Measurements from ENCODE around the gene ACTR5. TPM values are rescaled to one million over a fixed set of nuclear protein-coding genes. Genes with fewer than 3 reads are reported as not detected.

Gene ACTR5
- total RNA-seq, 2 experiments from 2014 or later, result 12.3 to 21.1 TPM

DNA sequence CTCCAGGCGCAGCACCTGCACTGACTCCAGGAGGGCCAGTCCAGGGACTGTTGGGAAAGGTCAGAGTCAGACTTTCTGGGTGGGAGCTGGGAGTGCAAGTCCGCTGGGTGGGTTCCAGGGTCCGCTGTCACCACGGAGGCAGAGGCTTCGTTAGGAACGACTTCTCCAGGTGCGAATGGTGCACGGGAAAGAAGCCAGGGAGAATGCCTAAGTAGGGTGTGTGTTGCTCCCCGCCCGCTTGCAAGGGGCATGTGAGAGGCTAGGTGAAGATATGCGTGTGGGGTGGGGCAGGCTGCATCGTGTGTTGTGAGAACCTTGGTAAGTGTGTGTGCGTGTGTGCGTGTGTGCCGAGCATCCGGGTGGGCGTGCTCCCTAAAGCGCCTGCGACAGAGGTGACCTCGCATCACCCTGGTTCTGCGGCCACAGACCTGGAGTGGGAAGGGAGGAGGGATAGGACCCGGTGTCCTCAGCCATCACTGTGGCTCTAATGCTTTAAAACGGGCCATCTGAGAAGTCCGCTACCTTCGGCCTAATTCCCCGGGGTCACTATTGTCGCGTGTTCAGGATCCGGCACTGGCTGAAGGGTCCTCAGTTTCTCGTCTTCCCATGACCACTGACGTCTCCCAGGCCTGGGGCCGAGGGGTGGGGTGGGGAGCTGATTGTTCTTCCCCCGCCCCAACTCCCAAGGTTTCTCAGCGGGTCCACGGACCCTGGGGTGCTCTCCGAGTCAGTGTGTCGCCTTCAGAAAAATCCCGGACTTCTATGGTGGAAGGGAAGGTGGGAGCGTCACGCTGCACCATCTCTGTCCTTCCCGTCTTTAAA lies 17.9 kb upstream of the ACTR5 start:
- H3K4me2 ChIP-seq (ENCODE audit: low read length), result peak overlapping the region; percentile 99
- H3K79me2 ChIP-seq (ENCODE audit: insufficient read depth, low read depth, low read length), result no peaks in the 10 kb centered on the region
- no peak for TF ChIP-seq EZH2phosphoT487 (IDR thresholded peaks at IDR 0.05; ENCODE audit: borderline replicate concordance, low read depth, low read length)
- TF ChIP-seq, protein P1, sequence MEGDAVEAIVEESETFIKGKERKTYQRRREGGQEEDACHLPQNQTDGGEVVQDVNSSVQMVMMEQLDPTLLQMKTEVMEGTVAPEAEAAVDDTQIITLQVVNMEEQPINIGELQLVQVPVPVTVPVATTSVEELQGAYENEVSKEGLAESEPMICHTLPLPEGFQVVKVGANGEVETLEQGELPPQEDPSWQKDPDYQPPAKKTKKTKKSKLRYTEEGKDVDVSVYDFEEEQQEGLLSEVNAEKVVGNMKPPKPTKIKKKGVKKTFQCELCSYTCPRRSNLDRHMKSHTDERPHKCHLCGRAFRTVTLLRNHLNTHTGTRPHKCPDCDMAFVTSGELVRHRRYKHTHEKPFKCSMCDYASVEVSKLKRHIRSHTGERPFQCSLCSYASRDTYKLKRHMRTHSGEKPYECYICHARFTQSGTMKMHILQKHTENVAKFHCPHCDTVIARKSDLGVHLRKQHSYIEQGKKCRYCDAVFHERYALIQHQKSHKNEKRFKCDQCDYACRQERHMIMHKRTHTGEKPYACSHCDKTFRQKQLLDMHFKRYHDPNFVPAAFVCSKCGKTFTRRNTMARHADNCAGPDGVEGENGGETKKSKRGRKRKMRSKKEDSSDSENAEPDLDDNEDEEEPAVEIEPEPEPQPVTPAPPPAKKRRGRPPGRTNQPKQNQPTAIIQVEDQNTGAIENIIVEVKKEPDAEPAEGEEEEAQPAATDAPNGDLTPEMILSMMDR (conservative IDR thresholded peaks at IDR 0.05; ENCODE audit: low read length), result no peak
- H4K20me1 ChIP-seq (ENCODE audit: insufficient read depth, low read length), result no peaks in the 10 kb centered on the region
- H3K36me3 ChIP-seq (ENCODE audit: insufficient read depth, low read length), result no peaks in the 10 kb centered on the region
- BruUV-seq (replicated peaks), result no TSS peak
- H3K9me2 ChIP-seq (ENCODE audit: insufficient read depth, low read length), result no peaks in the 10 kb centered on the region
- CTCF ChIA-PET (ENCODE audit: unreplicated experiment), result interaction anchor here (0.9 kb wide), 1 partner anchor 30 kb away, joined by 3 read pairs; no protein-coding TSS in a partner anchor
- no peak for DNase-seq (ENCODE audit: low spot score)
- H3K27ac ChIP-seq (ENCODE audit: low read depth, low read length, poor library complexity, severe bottlenecking), result no peak overlapping the region
- POLR2A ChIA-PET, result interaction anchor here (1.0 kb wide), 1 partner anchor 18 kb away, joined by 6 read pairs; the partner anchor contains the start of gene ACTR5
- peak overlapping the region; percentile 70 for H3K4me3 ChIP-seq (ENCODE audit: low read depth, low read length, poor library complexity, severe bottlenecking)
- H3K4me1 ChIP-seq (ENCODE audit: insufficient read depth, low read length, poor library complexity, severe bottlenecking), result peaks cover 9% of the 10 kb centered on the region
- no peaks in the 10 kb centered on the region for H3K9me3 ChIP-seq (ENCODE audit: low read length)
- intact Hi-C loops (cut with micrococcal nuclease; ENCODE audit: unreplicated experiment), result loop anchor here (5.0 kb wide), 2 partner anchors 98 to 162 kb away; no protein-coding TSS in a partner anchor
- H2AFZ ChIP-seq (ENCODE audit: low read length), result peak overlapping the region; percentile 100; the same call in 1 of the 2 replicates

DNA sequence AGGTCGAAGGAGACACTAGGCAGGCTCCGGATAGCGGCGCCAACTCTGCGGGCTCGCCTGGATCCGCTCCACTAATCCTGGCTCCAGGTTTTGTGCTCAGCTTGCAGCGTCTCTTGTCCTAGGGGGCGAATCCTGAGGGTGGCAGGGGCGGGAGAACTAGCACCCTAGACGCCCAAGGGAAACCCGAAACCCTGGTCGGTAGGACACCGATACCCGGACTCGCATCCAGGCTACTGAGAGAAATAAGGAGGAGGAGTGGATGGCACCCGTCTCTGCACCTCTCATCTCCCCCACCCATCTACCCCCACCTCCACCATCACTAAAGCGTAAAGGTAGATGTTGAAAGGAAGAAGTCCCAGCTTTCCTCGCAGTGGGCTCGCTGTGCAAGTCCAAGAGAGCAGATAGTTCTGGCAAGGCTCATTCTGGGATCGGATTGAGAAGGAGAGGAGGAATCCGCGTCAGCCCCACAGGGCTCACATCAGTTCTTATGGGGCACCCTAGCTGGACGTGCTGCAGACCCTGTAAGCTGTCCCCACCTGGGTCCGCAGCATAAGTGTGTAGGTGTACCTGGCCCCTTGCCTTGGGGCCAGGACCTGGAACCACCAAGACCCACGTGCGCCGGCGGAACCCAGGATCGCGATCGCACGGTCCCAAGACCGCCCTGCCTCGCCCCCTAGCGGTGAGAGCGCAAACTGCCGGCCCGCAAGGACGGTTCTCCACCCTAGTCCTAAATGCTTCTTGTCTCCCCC lies 17.1 kb upstream of the ACTR5 start:
- Histone ChIP-seq H3K4me3 (ENCODE audit: low read depth, low read length, poor library complexity, severe bottlenecking) (peak overlapping the region; percentile 70), H3K79me2 (ENCODE audit: insufficient read depth, low read depth, low read length) (no peaks in the 10 kb centered on the region), H3K9me2 (ENCODE audit: insufficient read depth, low read length) (no peaks in the 10 kb centered on the region), H2AFZ (ENCODE audit: low read length) (peak overlapping the region; percentile 100), H3K27ac (ENCODE audit: low read depth, low read length, poor library complexity, severe bottlenecking) (peak overlapping the region; percentile 17), H3K36me3 (ENCODE audit: insufficient read depth, low read length) (no peaks in the 10 kb centered on the region), H4K20me1 (ENCODE audit: insufficient read depth, low read length) (no peaks in the 10 kb centered on the region), H3K9me3 (ENCODE audit: low read length) (no peaks in the 10 kb centered on the region), H3K4me2 (ENCODE audit: low read length) (peak overlapping the region; percentile 99), H3K4me1 (ENCODE audit: insufficient read depth, low read length, poor library complexity, severe bottlenecking) (peaks cover 4% of the 10 kb centered on the region)
- intact Hi-C loops (cut with micrococcal nuclease; ENCODE audit: unreplicated experiment), result loop anchor here (1.0 to 5.0 kb wide), 3 partner anchors 85 to 161 kb away; no protein-coding TSS in a partner anchor
- ChIA-PET POLR2A (interaction anchor here (0.5 to 0.7 kb wide), 3 partner anchors 16 to 215 kb away, joined by 3 to 5 read pairs (median 4); no protein-coding TSS in a partner anchor), CTCF (ENCODE audit: unreplicated experiment) (interaction anchor here (0.6 kb wide), 1 partner anchor 152 kb away, joined by 3 read pairs; no protein-coding TSS in a partner anchor)
- TF ChIP-seq, protein P1 (conservative IDR thresholded peaks at IDR 0.05; ENCODE audit: low read length), result peak; percentile 97
- TF ChIP-seq EZH2phosphoT487 (IDR thresholded peaks at IDR 0.05; ENCODE audit: borderline replicate concordance, low read depth, low read length), result no peak
- peak; percentile 81 for DNase-seq (ENCODE audit: low spot score)
- BruUV-seq (replicated peaks), result no TSS peak

Data from OCI-LY7 (cell line).